ENCODE results near the gene HCFC1.
A peak's percentile ranks its signal among the peaks of the same experiment; 100 is the strongest.

Gene HCFC1

DNA sequence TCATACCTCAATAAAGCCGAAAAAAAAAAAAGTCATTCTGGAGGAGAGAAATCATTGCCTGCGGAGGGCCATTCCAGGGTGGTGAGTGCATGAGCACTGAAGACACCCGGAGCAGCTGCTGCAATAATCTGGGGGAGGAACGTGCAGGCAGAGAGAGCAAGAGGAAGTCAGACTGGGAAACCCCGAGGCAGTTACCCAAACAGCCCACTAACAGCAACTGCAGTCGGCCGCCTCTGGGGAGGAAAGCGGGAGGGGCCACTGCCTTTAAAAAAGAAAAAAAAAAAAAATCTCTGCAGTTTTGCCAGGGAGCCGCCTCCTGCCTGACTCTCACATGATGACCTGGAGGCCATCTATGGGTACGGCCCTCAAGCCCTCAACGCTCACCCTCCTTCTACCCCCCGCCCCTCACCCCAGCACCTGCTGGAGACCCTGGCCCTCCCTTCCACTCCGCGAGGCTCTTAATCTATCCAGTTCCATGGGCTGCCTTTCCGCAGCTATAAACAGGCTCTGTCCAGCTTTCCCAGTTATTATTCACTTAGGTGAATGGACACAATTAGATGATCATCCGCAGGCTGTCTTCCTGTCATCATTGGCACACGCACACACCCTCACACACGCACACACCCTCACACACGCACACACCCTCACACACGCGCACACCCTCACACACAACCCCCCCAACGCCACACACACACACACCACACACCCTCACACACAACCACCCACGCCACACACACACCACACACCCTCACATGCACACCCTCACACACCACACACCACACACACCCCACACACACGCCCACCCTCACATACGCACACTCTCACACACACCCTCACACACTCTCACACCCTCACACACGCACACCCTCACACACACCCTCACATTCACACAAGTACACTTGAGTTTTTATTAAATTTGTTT, 70.5 kb downstream of the HCFC1 start:
- DNase-seq = peak; percentile 74

DNA sequence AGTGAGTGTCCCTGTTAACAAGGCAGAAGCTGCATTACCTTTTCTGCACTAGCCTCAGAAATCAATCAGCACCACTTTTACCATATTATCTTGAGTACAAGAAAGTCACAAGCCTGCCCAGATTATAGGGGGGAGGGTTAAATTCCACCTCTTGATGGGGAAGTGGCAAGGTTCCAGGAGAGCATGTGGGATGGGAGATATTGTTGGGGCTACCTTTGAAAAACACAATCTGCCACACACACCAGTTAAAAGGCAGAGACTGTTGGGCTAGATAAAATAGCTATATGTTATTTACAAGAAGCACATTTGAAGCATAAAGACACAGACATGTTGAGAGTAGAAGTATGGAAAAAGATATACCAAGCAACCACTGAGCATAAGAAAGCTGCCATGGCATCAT, 73.7 kb downstream of the HCFC1 start:
- no peak for DNase-seq

All from CD4-positive, alpha-beta T cell treated with Interleukin-12 subunit alpha and Interleukin-12 subunit beta, for 1 hour (primary cell).